Medulla oblongata (tissue), 1 donor: ENCODE measurements around the gene ZNF71.

Source experiments
- DNase-seq: peaks from one replicate; pipeline ENCODE4 v3.0.0-alpha.2; 2015; ENCODE audit errors: extremely low spot score

The ZNF71 gene

DNA sequence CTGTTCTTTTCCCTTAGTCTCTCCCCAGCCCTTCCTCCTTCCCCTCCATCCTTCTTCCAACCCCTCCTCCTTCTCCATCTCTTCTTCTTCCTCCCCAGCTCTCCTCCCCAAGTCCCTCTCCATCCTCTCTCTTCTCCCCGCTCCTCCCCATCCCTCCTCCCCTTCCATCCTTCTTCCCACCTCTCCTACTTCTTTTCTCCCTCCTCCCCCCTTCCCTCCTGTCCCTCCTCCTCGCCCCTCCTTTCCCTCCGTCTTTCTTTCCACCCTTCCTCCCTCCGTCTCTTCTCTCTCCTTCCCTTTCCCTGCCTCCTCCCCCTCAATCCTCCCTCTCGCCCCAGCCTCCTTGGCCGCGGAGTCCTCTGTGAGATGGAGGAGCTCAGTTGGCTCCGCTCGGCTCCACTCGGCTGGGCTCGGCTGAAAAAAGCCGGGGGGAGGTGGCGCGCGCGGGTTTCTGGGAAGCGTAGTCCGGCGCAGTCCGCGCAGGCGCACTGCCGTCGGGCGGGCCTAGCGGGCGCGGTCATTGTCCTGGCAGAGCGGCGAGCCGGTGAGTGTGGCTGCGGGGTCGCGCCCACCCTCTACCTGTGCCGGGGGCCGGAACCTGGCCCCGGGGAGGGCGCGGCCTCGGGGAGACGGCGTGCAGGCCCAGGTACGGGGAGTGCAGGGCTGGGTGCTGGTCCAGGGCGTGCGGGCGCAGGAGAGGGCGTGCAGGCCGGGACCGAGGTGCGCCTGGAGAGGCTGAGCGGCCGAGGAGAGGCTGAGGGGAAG lies at the start of gene ZNF71:
ZNF71 (plus strand) TSS at position 520 of the 765 bp plus-strand sequence. CDS start 6,257 bp downstream, outside the sequence.
- DNase-seq: peak; percentile 84

- no peak for DNase-seq
Observed at GRCh38 chr19:56547535-56547934, 47.6 kb upstream of the ZNF71 start.

GRCh38 chr19:56554272-56554869 lies 40.7 kb upstream of the ZNF71 start:
- DNase-seq: no peak

GRCh38 chr19:56562766-56563165 lies 32.3 kb upstream of the ZNF71 start:
- DNase-seq: no peak

- no peak for DNase-seq
Observed at GRCh38 chr19:56566904-56567273, 28.2 kb upstream of the ZNF71 start.

DNA sequence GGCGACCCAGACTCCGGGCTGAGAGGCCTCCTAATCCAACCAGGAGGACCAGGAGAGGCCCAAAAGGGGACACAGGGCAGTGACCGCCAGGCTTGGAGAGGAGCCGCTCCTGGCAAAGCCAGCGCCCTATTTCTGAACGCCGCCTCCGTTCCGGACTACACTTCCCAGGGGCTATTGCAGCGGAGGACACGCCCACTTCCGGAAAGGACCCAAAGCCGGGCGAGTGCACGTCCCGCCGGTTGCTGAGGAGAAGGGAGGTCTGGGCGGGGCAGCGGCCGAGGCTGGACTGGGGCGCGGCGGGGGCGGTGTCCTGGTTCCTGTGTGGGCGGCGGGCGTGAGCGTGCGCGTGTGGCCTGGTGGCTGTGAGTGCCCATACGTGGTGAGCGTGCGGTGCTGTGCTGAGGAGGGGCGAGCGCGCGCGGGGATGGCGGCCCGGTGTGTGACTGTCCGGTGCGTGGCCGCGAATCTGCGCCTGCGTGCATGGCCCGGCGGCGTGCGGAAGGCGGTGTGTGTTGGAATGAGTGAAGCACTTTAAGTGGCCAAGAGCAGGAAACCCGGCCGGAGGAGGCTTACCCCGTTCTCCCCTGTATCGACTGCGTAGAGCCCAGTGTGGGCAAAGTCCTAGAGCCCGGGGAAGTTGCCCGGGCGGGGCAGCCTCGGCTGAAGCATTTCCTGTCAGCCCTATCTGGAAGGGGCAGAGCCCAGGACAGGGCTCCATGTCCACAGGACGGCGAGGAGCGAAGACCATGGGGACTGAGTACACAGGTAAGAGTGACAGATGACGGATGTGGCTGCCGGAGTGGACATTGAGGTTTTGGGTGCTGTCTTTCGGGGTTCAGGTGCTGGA lies 27.6 kb upstream of the ZNF71 start, which contains the start of gene ZNF470:
ZNF470 (plus strand) TSS at position 195 of the 847 bp plus-strand sequence. CDS start 2,844 bp downstream, outside the sequence.
- DNase-seq: peak; percentile 95

DNA sequence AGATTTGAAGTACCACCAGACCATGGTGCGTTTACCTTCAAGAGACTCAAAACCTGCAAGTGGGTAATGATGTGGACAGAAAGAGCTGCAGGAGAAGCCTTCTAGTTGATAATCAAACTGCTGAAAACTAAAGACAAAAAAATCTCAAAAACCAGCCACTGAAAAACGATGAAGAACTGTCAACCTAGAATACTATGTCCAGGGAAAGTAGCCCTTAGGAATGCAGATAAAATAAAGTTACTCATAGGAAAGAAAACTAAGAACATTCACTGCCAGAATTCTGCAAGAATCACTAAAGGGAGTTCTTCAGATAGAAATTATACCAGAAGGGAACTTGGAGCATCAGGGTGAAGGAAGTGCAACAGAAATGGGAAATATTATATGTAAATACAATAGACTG lies 22.5 kb upstream of the ZNF71 start:
- no peak for DNase-seq

DNA sequence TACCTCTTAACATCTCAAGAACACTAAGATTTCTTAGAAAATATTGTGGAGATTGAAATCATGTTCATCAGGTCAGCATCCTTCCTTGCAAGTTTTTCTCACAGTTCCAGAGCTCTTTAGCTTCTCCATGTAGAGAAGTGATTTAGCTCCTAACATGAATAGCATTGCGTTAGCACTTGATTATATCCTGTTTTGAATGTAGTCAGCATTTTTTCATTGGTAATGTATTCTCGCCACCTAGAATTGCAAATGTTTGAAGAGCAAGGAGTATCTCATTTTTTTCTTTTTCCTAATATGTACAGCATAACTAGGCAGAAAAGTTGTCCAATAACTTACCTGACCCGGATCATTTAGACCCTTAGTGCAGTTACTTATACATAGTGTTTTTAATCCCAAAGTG lies 21.2 kb upstream of the ZNF71 start:
- DNase-seq: no peak

- no peak for DNase-seq
Observed at GRCh38 chr19:56577719-56578602, 17.1 kb upstream of the ZNF71 start.

- no peak for DNase-seq
Observed at GRCh38 chr19:56594446-56594782, 688 bp upstream of the ZNF71 start.

- DNase-seq: no peak
Observed at GRCh38 chr19:56595548-56595899, 422 bp downstream of the ZNF71 start.

DNA sequence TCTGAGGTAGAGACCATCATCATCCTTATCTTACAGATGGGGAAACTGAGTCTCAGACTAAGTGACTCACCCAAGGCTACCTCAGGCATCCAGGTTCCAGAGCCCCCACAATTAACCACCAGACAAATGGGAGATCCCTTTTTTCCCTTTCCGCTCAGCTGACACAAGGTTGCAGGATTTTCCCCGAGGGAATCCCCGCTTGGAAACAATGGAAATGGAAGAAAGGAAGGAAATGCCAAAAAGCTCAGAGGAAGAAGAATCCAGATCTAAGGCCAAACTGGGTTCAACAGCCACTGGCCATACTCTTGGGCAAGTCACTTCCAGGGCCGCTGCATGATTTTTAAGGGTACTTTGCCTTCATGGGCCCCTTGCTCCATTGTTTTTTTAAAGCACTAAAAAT lies 1.6 kb downstream of the ZNF71 start:
- no peak for DNase-seq

DNA sequence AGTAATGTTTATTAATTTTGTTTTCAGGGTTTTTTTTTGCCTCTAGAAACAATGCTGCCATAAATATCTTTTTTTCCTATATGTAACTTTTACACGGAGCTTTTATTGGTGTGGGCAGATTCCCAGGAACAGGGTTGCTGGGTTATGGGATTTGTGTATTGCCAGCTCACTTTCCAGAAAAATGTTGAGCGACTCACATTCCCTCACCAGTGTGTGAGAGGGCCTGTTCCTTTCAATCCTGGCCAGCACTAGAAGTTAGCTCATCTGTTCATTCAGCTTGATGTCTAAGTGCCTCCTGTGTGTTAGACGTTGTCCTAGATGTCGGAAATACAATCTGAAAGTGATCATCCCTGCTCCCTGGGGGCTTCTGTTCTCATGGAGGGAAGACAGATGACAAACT lies 2.6 kb downstream of the ZNF71 start:
- DNase-seq: no peak

GRCh38 chr19:56601375-56601774 lies 6.3 kb downstream of the ZNF71 start:
- no peak for DNase-seq

DNA sequence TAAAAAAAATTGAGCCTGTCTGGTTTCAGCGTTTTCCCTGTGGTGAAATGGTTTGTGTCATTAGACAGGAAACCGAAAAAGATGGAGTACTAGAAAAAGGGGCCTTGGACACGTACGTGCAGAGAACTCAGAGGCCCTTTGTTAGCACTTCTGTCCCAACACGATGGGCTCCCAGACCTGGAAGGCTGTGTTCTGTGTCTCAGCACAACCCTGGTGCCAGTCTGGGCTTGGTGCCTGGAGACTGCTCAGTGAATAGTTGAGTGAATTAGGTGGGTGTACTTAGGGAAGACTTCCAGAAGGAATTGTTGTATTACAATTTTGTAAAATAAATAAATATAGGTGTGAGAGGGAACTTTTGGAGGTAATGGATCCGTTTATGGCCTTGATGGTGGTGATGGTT lies 8.7 kb downstream of the ZNF71 start:
- peak; percentile 68 for DNase-seq

- DNase-seq: no peak
Observed at GRCh38 chr19:56608274-56608964, 13.3 kb downstream of the ZNF71 start.

GRCh38 chr19:56611288-56611687 lies 16.2 kb downstream of the ZNF71 start:
- peak; percentile 11 for DNase-seq

DNA sequence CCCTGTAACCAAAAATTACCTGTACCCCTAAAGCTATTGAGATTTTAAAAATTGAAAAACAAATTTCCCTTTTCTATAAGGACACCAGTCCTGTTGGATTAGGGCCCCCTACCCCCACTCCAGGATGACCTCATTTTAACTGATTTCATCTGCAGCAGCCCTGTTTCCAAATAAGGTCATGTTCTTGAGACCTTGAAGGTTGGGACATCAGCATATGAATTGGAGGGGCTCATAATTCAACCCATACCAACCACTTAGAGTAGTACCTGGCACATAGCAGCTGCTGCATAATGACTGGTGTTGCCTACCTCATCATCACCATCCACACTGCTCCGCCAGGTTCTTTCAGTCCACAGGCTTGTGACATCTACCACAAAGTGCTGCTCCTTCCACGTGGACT lies 17.6 kb downstream of the ZNF71 start:
- DNase-seq: no peak

DNA sequence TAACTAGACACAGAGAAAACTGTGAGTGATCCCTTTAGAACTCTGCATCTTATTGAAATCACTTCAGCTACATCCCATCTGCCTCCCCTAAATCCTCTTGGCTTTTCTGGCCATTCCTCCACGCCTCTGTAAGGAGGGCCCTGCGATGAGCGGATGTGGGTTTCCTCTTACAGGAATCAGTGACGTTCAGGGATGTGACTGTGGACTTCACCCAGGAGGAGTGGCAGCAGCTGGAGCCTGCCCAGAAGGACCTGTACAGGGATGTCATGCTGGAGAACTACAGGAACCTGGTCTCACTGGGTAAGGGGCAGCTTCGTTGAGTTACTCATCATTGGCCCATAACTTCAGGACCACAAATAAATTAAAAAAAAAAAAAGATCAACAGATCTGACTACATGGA lies 18.5 kb downstream of the ZNF71 start:
- DNase-seq: no peak

DNA sequence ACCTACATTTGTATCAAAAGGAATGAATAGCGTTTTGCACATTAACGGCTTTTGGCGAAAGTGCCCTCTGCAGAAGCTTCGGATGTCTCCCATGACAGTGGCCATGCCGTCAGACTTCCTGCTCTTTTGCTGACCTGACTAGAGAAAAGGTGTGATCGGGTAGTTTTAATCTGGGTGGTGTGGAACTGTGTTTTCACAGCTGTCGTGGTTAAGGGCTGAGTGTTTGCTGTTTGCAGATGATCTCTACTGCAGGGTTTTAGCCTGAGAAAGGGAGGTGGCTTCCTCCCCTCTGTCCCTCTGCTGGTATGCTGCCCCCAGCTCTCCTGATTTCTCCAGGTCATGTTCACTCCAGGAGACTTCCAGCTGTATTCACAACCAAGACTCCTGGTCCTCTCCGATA lies 22.4 kb downstream of the ZNF71 start:
- DNase-seq: no peak

DNA sequence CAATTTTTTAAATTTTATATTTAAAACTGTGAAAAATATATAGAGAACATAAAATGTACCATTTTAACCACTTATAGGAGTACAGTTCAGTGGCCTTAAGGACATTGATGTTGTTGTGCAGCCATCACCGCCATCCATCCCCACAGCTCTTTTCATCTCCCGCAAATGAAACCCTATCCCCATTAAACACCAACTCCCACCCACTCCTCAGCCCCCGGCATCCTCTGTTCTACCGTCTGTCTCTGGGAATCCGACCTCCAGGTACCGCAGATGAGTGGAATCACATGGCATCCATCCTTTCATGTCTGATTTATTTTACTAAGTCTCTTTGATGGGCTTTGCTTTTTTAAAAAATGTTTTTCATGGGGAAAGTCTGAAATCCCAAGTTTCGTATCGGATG lies 24.0 kb downstream of the ZNF71 start:
- no peak for DNase-seq
